Calu3 (cell line): ENCODE data around the gene WEE2. TPM values are rescaled to one million over a fixed set of nuclear protein-coding genes. Genes with fewer than 3 reads are reported as not detected.
A peak's percentile ranks its signal among the peaks of the same experiment; 100 is the strongest.

Source experiments
- BruUV-seq: library from RNA; stranded (reverse); fragments of 400-500 nt; replicated peaks from 2 replicates; lab custom pipeline; 2021; lab: Mats Ljungman, UMichigan
- CTCF ChIA-PET: fragments of 300-600 bp; sonication (Branson Sonifier 250); formaldehyde crosslinking; loops from one replicate; lab custom pipeline; 2022; ENCODE audit warnings: antibody characterized with exemption; lab: Charles Lee
- DNase-seq: peaks from one replicate; pipeline ENCODE4 v3.0.0; 2022
- H3K27ac Mint-ChIP-seq: one replicate; pipeline ENCODE4 v1.8.0; 2022; ENCODE audit warnings: mixed read lengths; ENCODE audit not compliant: unreplicated experiment
- H3K27me3 Mint-ChIP-seq: one replicate; pipeline ENCODE4 v1.8.0; 2022; ENCODE audit warnings: mixed read lengths; ENCODE audit not compliant: unreplicated experiment
- H3K36me3 Mint-ChIP-seq: one replicate; pipeline ENCODE4 v1.8.0; 2022; ENCODE audit warnings: mild to moderate bottlenecking, moderate library complexity, mixed read lengths; ENCODE audit not compliant: insufficient read depth, unreplicated experiment
- H3K4me1 Mint-ChIP-seq: one replicate; pipeline ENCODE4 v1.8.0; 2022; ENCODE audit warnings: mild to moderate bottlenecking, low read depth, mixed read lengths; ENCODE audit not compliant: unreplicated experiment
- H3K4me3 Mint-ChIP-seq: one replicate; pipeline ENCODE4 v1.8.0; 2022; ENCODE audit warnings: mild to moderate bottlenecking, low read depth, moderate library complexity, mixed read lengths; ENCODE audit not compliant: unreplicated experiment
- H3K9me3 Mint-ChIP-seq: one replicate; pipeline ENCODE4 v1.8.0; 2022; ENCODE audit warnings: low read depth, mixed read lengths; ENCODE audit not compliant: unreplicated experiment
- intact Hi-C: fragments of 100-400 bp; cut with micrococcal nuclease; formaldehyde crosslinking; loops from one replicate; pipeline ENCODE4 v1.10.0; 2022; ENCODE audit not compliant: unreplicated experiment
- total RNA-seq: library from RNA; stranded (reverse); gene quantifications from 2 replicates; pipeline ENCODE4 v1.2.3, GENCODE V29; 2022
- TF ChIP-seq, protein P1 (sequence below): fragments of 200-600 bp; IDR thresholded peaks from one replicate; pipeline ENCODE4 v1.8.0; 2022; ENCODE audit warnings: antibody characterized with exemption; ENCODE audit not compliant: unreplicated experiment

The WEE2 gene
- total RNA-seq, 1 experiment from 2014 or later, result not detected

GRCh38 chr7:141700848-141701371, 7.2 kb upstream of the WEE2 start:
- H3K4me1 Mint-ChIP-seq, result peaks cover 55% of the 10 kb centered on the region
- peak overlapping the region; percentile 55 for H3K4me3 Mint-ChIP-seq
- BruUV-seq, result no TSS peak
- H3K36me3 Mint-ChIP-seq, result peaks cover 6% of the 10 kb centered on the region
- no peak overlapping the region for H3K27ac Mint-ChIP-seq
- H3K27me3 Mint-ChIP-seq, result no peaks in the 10 kb centered on the region
- DNase-seq, result no peak
- intact Hi-C loops, result no loop called here
- CTCF ChIA-PET, result no interaction called here
- H3K9me3 Mint-ChIP-seq, result no peaks in the 10 kb centered on the region
- TF ChIP-seq, protein P1, sequence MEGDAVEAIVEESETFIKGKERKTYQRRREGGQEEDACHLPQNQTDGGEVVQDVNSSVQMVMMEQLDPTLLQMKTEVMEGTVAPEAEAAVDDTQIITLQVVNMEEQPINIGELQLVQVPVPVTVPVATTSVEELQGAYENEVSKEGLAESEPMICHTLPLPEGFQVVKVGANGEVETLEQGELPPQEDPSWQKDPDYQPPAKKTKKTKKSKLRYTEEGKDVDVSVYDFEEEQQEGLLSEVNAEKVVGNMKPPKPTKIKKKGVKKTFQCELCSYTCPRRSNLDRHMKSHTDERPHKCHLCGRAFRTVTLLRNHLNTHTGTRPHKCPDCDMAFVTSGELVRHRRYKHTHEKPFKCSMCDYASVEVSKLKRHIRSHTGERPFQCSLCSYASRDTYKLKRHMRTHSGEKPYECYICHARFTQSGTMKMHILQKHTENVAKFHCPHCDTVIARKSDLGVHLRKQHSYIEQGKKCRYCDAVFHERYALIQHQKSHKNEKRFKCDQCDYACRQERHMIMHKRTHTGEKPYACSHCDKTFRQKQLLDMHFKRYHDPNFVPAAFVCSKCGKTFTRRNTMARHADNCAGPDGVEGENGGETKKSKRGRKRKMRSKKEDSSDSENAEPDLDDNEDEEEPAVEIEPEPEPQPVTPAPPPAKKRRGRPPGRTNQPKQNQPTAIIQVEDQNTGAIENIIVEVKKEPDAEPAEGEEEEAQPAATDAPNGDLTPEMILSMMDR, result no peak

DNA sequence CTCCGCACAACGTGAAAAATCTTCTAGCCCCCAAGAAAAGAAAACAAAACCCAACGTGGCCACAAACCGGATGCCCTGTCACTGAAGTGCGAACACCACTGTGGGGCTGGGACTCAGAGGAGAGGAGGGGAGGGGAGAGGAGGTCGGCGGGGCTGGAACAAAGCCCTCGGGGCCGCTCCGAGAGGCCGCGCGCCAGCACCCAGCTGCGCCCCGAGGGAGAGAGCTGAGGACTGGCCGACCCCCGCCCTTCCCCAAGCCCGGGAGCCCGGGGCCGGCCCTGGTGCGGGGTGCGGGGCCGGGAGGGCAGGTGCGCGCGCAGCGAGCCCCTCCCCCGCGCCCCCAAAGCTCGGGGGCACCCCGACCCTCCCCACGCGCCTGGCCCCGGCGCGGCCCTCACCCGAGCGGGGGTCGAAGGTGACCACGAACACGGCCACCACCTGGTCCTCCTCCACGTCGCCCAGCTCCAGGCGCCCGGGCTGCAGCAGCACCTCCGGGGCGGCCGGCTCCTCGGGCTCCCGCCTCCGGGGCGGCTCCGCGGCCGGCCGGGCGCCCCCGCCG, 6.6 kb upstream of the WEE2 start:
- peaks cover 48% of the 10 kb centered on the region for H3K4me1 Mint-ChIP-seq
- H3K27ac Mint-ChIP-seq, result no peak overlapping the region
- TF ChIP-seq, protein P1, result no peak
- H3K9me3 Mint-ChIP-seq, result no peaks in the 10 kb centered on the region
- no peaks in the 10 kb centered on the region for H3K27me3 Mint-ChIP-seq
- peak; percentile 27 for DNase-seq
- peak overlapping the region; percentile 70 for H3K4me3 Mint-ChIP-seq
- peaks cover 6% of the 10 kb centered on the region for H3K36me3 Mint-ChIP-seq
- BruUV-seq, result no TSS peak
- CTCF ChIA-PET, result interaction anchor here (0.5 kb wide), 1 partner anchor 263 kb away, joined by 3 read pairs; no protein-coding TSS in a partner anchor
- intact Hi-C loops, result no loop called here

GRCh38 chr7:141702047-141702567, 6.0 kb upstream of the WEE2 start, which contains the start of gene DENND11:
DENND11 (minus strand) TSS chr7:141702166; CDS start chr7:141702153, 13 bp downstream.
- no peaks in the 10 kb centered on the region for H3K9me3 Mint-ChIP-seq
- CTCF ChIA-PET, result interaction anchor here (0.5 to 0.9 kb wide), 2 partner anchors 39 to 263 kb away, joined by 3 read pairs; no protein-coding TSS in a partner anchor
- peaks cover 46% of the 10 kb centered on the region for H3K4me1 Mint-ChIP-seq
- TF ChIP-seq, protein P1, result no peak
- peak within 1 kb of the TSS; percentile 70 for H3K4me3 Mint-ChIP-seq
- BruUV-seq, result no TSS peak
- peak; percentile 57 for DNase-seq
- no peaks in the 10 kb centered on the region for H3K27me3 Mint-ChIP-seq
- no peak within 1 kb of the TSS for H3K27ac Mint-ChIP-seq
- H3K36me3 Mint-ChIP-seq, result peaks cover 6% of the 10 kb centered on the region
- intact Hi-C loops, result no loop called here

- no TSS peak for BruUV-seq
- intact Hi-C loops, result no loop called here
- Mint-ChIP-seq H3K27me3 (no peaks in the 10 kb centered on the region), H3K9me3 (no peaks in the 10 kb centered on the region), H3K27ac (no peak overlapping the region), H3K4me3 (peak overlapping the region; percentile 70), H3K36me3 (peaks cover 6% of the 10 kb centered on the region), H3K4me1 (peaks cover 46% of the 10 kb centered on the region)
- CTCF ChIA-PET, result interaction anchor here (0.9 kb wide), 1 partner anchor 40 kb away, joined by 3 read pairs; no protein-coding TSS in a partner anchor
- TF ChIP-seq, protein P1, result no peak
- DNase-seq, result no peak
Measured at GRCh38 chr7:141702892-141703291, 5.3 kb upstream of the WEE2 start.
